GM19324 (cell line): ENCODE measurements around the gene SEMA5A.

Source experiments
- ATAC-seq: cut with Tn5 transposase; IDR thresholded peaks from one replicate; pipeline ENCODE4 v1.9.1; 2021; ENCODE audit warnings: mild to moderate bottlenecking, moderate library complexity; ENCODE audit not compliant: unreplicated experiment, low FRiP score

The SEMA5A gene

GRCh38 chr5:9483243-9483642 is 62.6 kb downstream of the SEMA5A start:
- ATAC-seq: no peak

GRCh38 chr5:9482381-9482780 is 63.5 kb downstream of the SEMA5A start:
- no peak for ATAC-seq

GRCh38 chr5:9480499-9480898 is 65.4 kb downstream of the SEMA5A start:
- ATAC-seq: no peak

- no peak for ATAC-seq
These were observed 65.9 kb downstream of the SEMA5A start for GRCh38 chr5:9479990-9480389.

GRCh38 chr5:9479361-9479760 is 66.5 kb downstream of the SEMA5A start:
- no peak for ATAC-seq

- ATAC-seq: no peak
These were observed 68.3 kb downstream of the SEMA5A start for GRCh38 chr5:9477537-9477936.

- ATAC-seq: no peak
These were observed 71.5 kb downstream of the SEMA5A start for GRCh38 chr5:9474219-9475002.

GRCh38 chr5:9473624-9474023 is 72.3 kb downstream of the SEMA5A start:
- ATAC-seq: no peak

GRCh38 chr5:9470410-9470809 is 75.5 kb downstream of the SEMA5A start:
- ATAC-seq: no peak

- ATAC-seq: no peak
These were observed 77.9 kb downstream of the SEMA5A start for GRCh38 chr5:9468060-9468388.

GRCh38 chr5:9467199-9468059 is 78.4 kb downstream of the SEMA5A start:
- ATAC-seq: no peak

GRCh38 chr5:9466697-9467096 is 79.2 kb downstream of the SEMA5A start:
- no peak for ATAC-seq

GRCh38 chr5:9464478-9464877 is 81.4 kb downstream of the SEMA5A start:
- ATAC-seq: no peak

GRCh38 chr5:9462109-9462508 is 83.8 kb downstream of the SEMA5A start:
- ATAC-seq: no peak

- ATAC-seq: no peak
These were observed 84.8 kb downstream of the SEMA5A start for GRCh38 chr5:9460885-9461645.

- no peak for ATAC-seq
These were observed 89.3 kb downstream of the SEMA5A start for GRCh38 chr5:9456435-9457042.

GRCh38 chr5:9455826-9456434 is 89.9 kb downstream of the SEMA5A start:
- no peak for ATAC-seq

GRCh38 chr5:9454491-9454890 is 91.4 kb downstream of the SEMA5A start:
- no peak for ATAC-seq

- ATAC-seq: no peak
These were observed 91.8 kb downstream of the SEMA5A start for GRCh38 chr5:9454012-9454481.

GRCh38 chr5:9453480-9454011 is 92.3 kb downstream of the SEMA5A start:
- no peak for ATAC-seq
